ENCODE data around the gene CARS2. TPM values are rescaled to one million over a fixed set of nuclear protein-coding genes. Genes with fewer than 3 reads are reported as not detected.

Gene CARS2
- total and polyA plus RNA-seq, 4 donors, result 61.9 to 102 (median 75.0) TPM

- Histone ChIP-seq H3K9me3 (ENCODE audit: control insufficient read depth in 4 of 4, insufficient read depth in 3 of 4, low read length in 3 of 4) (no peaks in the 10 kb centered on the region), H3K4me1 (ENCODE audit: control insufficient read depth in 5 of 5, insufficient read depth in 5 of 5, low read length in 5 of 5) (peaks cover 7 to 20% (median 9%) of the 10 kb centered on the region in 5 donors), H3K36me3 (ENCODE audit: control insufficient read depth in 4 of 4, insufficient read depth in 4 of 4, low read length in 4 of 4) (peaks cover 7 to 38% (median 20%) of the 10 kb centered on the region in 4 donors), H3K4me3 (no peak overlapping the region), H3K27ac (ENCODE audit: low read depth in 1 of 2, low read length in 1 of 2) (no peak overlapping the region), H3K27me3 (ENCODE audit: control insufficient read depth in 3 of 3, insufficient read depth in 3 of 3, low read length in 2 of 3) (no peaks in the 10 kb centered on the region), H3K9ac (ENCODE audit: insufficient read depth in 1 of 2, low read length in 2 of 2) (no peak overlapping the region)
- DNase-seq, result no peak
- no peak for TF ChIP-seq CTCF (IDR thresholded peaks at IDR 0.05; ENCODE audit: control extremely low read depth, extremely low read depth)
- WGBS, 2 donors, result 58 to 67% methylated on average over 8 of the region's 8 CpGs
- ATAC-seq (ENCODE audit: insufficient read depth, low FRiP score), result no peak
Observed at GRCh38 chr13:110700641-110701040, 5.3 kb downstream of the CARS2 start.

- Histone ChIP-seq H3K27ac (ENCODE audit: low read depth in 1 of 2, low read length in 1 of 2) (no peak overlapping the region), H3K9ac (ENCODE audit: insufficient read depth in 1 of 2, low read length in 2 of 2) (no peak overlapping the region), H3K9me3 (ENCODE audit: control insufficient read depth in 4 of 4, insufficient read depth in 3 of 4, low read length in 3 of 4) (no peaks in the 10 kb centered on the region), H3K4me1 (ENCODE audit: control insufficient read depth in 5 of 5, insufficient read depth in 5 of 5, low read length in 5 of 5) (peaks cover 5 to 17% (median 9%) of the 10 kb centered on the region in 5 donors), H3K27me3 (ENCODE audit: control insufficient read depth in 3 of 3, insufficient read depth in 3 of 3, low read length in 2 of 3) (no peaks in the 10 kb centered on the region), H3K36me3 (ENCODE audit: control insufficient read depth in 4 of 4, insufficient read depth in 4 of 4, low read length in 4 of 4) (peaks cover 7 to 38% (median 20%) of the 10 kb centered on the region in 4 donors), H3K4me3 (no peak overlapping the region)
- ATAC-seq (ENCODE audit: insufficient read depth, low FRiP score) (no peak), DNase-seq (no peak)
- WGBS, 2 donors, result 92 to 94% methylated on average over 14 of the region's 14 CpGs
- TF ChIP-seq CTCF (IDR thresholded peaks at IDR 0.05; ENCODE audit: control extremely low read depth, extremely low read depth), result no peak
Observed at GRCh38 chr13:110700186-110700585, 5.7 kb downstream of the CARS2 start.

GRCh38 chr13:110699148-110700145, 6.5 kb downstream of the CARS2 start:
- no peak for TF ChIP-seq CTCF (IDR thresholded peaks at IDR 0.05; ENCODE audit: control extremely low read depth, extremely low read depth)
- H3K4me1 ChIP-seq (ENCODE audit: control insufficient read depth in 5 of 5, insufficient read depth in 5 of 5, low read length in 5 of 5), result peaks cover 0 to 14% (median 8%) of the 10 kb centered on the region in 5 donors
- H3K9ac ChIP-seq (ENCODE audit: insufficient read depth in 1 of 2, low read length in 2 of 2), result no peak overlapping the region
- H3K4me3 ChIP-seq, result no peak overlapping the region
- ATAC-seq (ENCODE audit: insufficient read depth, low FRiP score) (no peak), DNase-seq (no peak)
- H3K36me3 ChIP-seq (ENCODE audit: control insufficient read depth in 4 of 4, insufficient read depth in 4 of 4, low read length in 4 of 4), result peaks cover 9 to 38% (median 21%) of the 10 kb centered on the region in 4 donors
- WGBS, 2 donors, result 56 to 81% methylated on average over 15 of the region's 15 CpGs
- H3K27ac ChIP-seq (ENCODE audit: low read depth in 1 of 2, low read length in 1 of 2), result peak overlapping the region in 1 of 2 donors; percentile 61
- no peaks in the 10 kb centered on the region for H3K9me3 ChIP-seq (ENCODE audit: control insufficient read depth in 4 of 4, insufficient read depth in 3 of 4, low read length in 3 of 4)
- H3K27me3 ChIP-seq (ENCODE audit: control insufficient read depth in 3 of 3, insufficient read depth in 3 of 3, low read length in 2 of 3), result no peaks in the 10 kb centered on the region

Measured in lung (tissue), 12 donors.